PC-3 (cell line): ENCODE measurements around the gene CSH2.

Experiments
- EZH2 ChIP-seq: fragments of 300-600 bp; sonication (generic); IDR thresholded peaks from one replicate; pipeline ENCODE4 v1.6.1; 2017; ENCODE audit warnings: antibody characterized with exemption, mild to moderate bottlenecking, low read length; ENCODE audit not compliant: unreplicated experiment
- TF ChIP-seq, protein P1 (sequence below): fragments of 300-600 bp; sonication (generic); conservative IDR thresholded peaks from 2 replicates; pipeline ENCODE4 v1.5.1; 2017; ENCODE audit warnings: antibody characterized with exemption, low read depth, mild to moderate bottlenecking, low read length

DNA sequence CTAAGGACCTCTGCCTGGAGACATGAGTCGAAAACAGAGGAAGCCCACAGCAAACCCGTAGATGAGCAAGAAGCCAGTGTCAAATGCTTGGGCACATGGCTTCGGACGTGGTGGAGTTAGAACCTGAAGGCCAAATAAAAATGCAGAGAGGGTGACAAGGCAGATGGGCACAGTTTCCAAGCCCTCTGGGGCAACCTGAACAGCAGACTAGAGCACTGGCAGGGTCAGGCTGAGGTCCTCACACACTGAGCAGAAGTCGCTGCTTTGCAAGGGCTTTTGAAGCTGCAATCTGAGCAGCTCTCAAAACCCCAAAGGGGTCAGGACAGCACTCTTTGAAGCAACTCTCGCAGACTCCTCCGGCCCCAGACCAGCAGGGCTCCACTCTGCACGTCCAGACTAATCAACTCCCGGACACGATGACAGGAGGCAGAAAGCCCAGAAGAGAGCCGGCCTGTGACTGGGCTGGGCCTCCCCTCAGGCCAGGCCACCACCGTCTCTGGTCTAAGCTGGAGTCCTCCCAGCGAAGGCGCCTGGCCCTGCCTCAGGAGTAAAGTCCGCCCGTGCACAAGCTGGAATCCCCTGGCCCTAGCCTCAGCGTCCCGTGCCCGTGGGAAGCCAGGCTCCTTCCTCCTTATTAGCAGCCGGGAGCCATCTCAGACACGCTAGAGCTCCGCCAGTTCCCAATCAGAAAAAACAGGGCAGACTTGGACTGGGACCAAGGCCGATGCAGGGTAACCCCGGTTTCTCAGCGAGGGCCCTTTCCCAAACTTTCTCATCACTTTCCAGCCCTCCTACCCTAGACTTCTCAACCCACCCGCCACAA is 31.9 kb downstream of the CSH2 start:
- TF ChIP-seq, protein P1, sequence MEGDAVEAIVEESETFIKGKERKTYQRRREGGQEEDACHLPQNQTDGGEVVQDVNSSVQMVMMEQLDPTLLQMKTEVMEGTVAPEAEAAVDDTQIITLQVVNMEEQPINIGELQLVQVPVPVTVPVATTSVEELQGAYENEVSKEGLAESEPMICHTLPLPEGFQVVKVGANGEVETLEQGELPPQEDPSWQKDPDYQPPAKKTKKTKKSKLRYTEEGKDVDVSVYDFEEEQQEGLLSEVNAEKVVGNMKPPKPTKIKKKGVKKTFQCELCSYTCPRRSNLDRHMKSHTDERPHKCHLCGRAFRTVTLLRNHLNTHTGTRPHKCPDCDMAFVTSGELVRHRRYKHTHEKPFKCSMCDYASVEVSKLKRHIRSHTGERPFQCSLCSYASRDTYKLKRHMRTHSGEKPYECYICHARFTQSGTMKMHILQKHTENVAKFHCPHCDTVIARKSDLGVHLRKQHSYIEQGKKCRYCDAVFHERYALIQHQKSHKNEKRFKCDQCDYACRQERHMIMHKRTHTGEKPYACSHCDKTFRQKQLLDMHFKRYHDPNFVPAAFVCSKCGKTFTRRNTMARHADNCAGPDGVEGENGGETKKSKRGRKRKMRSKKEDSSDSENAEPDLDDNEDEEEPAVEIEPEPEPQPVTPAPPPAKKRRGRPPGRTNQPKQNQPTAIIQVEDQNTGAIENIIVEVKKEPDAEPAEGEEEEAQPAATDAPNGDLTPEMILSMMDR: no peak
- no peak for TF ChIP-seq EZH2
